ENCODE data around the gene DENND4C. TPM values are rescaled to one million over a fixed set of nuclear protein-coding genes. Genes with fewer than 3 reads are reported as not detected.
"Not testable (repeated sequence)": the region's sequence is repeated elsewhere in the genome, so short reads cannot be mapped to it uniquely, and the experiment has no call there.

Gene DENND4C
- total RNA-seq, 2 experiments from 2014 or later, result 17.4 to 18.5 TPM

DNA sequence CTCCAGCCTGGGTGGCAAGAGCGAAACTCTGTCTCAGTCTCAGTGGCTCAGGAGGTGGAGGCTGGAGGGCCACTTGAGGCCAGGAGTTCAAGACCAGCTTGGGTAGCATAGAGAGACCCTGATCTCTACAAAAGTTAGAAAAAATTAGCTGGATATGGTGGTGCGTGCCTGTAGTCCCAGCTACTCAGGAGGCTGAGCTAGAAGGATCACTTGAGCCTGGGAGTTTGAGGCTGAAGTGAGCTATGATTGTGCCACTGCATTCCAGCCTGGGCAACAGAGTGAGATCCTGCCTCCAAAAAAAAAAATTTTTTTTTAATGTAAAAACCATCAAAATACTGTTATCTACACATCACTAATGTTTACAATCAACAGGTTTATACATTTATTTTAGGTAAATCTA is 24.6 kb downstream of the DENND4C start:
- POLR2A ChIA-PET, result no interaction called here
- H3K4me3 Mint-ChIP-seq, result no peak overlapping the region
- DNase-seq (no peak), ATAC-seq (no peak)
- H3K9me3 Mint-ChIP-seq, result peaks cover 3% of the 10 kb centered on the region
- TF ChIP-seq, protein P1, sequence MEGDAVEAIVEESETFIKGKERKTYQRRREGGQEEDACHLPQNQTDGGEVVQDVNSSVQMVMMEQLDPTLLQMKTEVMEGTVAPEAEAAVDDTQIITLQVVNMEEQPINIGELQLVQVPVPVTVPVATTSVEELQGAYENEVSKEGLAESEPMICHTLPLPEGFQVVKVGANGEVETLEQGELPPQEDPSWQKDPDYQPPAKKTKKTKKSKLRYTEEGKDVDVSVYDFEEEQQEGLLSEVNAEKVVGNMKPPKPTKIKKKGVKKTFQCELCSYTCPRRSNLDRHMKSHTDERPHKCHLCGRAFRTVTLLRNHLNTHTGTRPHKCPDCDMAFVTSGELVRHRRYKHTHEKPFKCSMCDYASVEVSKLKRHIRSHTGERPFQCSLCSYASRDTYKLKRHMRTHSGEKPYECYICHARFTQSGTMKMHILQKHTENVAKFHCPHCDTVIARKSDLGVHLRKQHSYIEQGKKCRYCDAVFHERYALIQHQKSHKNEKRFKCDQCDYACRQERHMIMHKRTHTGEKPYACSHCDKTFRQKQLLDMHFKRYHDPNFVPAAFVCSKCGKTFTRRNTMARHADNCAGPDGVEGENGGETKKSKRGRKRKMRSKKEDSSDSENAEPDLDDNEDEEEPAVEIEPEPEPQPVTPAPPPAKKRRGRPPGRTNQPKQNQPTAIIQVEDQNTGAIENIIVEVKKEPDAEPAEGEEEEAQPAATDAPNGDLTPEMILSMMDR (IDR thresholded peaks at IDR 0.05), result no peak
- no peak overlapping the region for H3K27ac Mint-ChIP-seq
- CTCF ChIA-PET, result interaction anchor here (0.9 kb wide), 1 partner anchor 8 kb away, joined by 4 read pairs; no protein-coding TSS in a partner anchor
- H3K36me3 Mint-ChIP-seq (ENCODE audit: low read depth), result peaks cover 11% of the 10 kb centered on the region
- intact Hi-C loops (cut with micrococcal nuclease), result no loop called here
- H3K4me1 Mint-ChIP-seq (ENCODE audit: low read depth), result peaks cover 39% of the 10 kb centered on the region
- H3K27me3 Mint-ChIP-seq, result no peaks in the 10 kb centered on the region

DNA sequence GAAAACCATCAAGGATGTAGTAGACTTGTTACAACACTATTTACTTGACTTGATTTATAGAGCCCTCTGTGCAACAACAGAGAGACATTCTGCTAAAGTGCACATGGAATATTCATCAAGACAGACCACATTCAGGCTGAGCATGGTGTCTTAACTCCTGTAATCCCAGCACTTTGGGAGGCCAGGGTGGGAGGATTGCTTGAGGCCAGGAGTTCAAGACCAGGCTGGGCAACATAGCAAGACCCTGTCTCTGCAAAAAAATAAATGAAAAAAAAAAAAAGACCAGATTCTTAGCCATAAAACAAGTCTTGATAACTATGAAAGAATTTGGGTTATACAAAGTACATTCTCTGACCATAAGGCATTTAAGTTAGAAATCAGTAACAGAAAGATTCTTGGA is 25.3 kb downstream of the DENND4C start:
- TF ChIP-seq, protein P1 (IDR thresholded peaks at IDR 0.05), result no peak
- Mint-ChIP-seq H3K4me3 (no peak overlapping the region), H3K27ac (no peak overlapping the region), H3K27me3 (no peaks in the 10 kb centered on the region), H3K4me1 (ENCODE audit: low read depth) (peaks cover 35% of the 10 kb centered on the region), H3K36me3 (ENCODE audit: low read depth) (peaks cover 7% of the 10 kb centered on the region), H3K9me3 (peaks cover 3% of the 10 kb centered on the region)
- no peak for DNase-seq
- ATAC-seq, result no peak
- intact Hi-C loops (cut with micrococcal nuclease), result no loop called here
- ChIA-PET CTCF (interaction anchor here (0.9 kb wide), 1 partner anchor 9 kb away, joined by 4 read pairs; no protein-coding TSS in a partner anchor), POLR2A (no interaction called here)

DNA sequence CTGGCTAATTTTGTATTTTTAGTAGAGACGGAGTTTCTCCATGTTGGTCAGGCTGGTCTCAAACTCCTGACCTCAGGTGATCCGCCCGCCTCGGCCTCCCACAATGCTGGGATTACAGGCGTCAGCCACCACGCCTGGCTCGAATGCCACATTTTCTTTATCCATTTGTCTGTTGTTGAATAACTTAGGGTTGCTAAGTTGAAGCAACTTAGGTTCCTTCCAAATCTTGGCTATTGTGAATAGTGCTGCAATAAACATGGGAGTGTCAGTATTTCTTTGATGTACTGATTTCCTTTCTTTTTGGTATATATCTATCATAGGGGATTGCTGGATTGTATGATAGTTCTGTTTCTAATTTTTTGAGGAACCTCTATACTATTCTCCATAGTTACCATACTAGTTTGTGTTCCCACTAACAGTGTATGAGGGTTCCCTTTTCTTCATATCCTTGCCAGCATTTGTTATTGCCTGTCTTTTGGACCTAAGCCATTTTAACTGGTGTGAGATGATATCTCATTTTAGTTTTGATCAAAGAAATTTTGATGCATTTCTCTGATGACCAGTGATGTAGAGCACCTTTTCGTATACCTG is 29.3 kb downstream of the DENND4C start:
- ATAC-seq; CTCF ChIA-PET; H3K9me3 Mint-ChIP-seq; H3K36me3 Mint-ChIP-seq (ENCODE audit: low read depth); H3K27ac Mint-ChIP-seq; H3K4me3 Mint-ChIP-seq; DNase-seq; intact Hi-C loops (cut with micrococcal nuclease); POLR2A ChIA-PET; H3K27me3 Mint-ChIP-seq: not testable (repeated sequence)
- peaks cover 28% of the 10 kb centered on the region for H3K4me1 Mint-ChIP-seq (ENCODE audit: low read depth)

DNA sequence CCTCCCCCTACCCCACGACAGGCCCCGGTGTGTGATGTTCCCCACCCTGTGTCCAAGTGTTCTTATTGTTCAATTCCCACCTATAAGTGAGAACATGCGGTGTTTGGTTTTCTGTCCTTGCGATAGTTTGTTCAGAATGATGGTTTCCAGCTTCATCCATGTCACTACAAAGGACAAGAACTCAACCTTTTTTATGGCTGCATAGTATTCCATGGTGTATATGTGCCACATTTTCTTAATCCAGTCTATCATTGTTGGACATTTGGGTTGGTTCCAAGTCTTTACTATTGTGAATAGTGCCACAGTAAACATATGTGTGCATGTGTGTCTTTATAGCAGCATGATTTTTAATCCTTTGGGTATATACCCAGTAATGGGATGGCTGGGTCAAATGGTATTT is 35.1 kb downstream of the DENND4C start:
- intact Hi-C loops (cut with micrococcal nuclease); H3K27me3 Mint-ChIP-seq; H3K27ac Mint-ChIP-seq; H3K9me3 Mint-ChIP-seq; DNase-seq; H3K4me3 Mint-ChIP-seq; ATAC-seq; CTCF ChIA-PET; POLR2A ChIA-PET: not testable (repeated sequence)
- H3K36me3 Mint-ChIP-seq (ENCODE audit: low read depth), result peaks cover 14% of the 10 kb centered on the region
- peaks cover 65% of the 10 kb centered on the region for H3K4me1 Mint-ChIP-seq (ENCODE audit: low read depth)

DNA sequence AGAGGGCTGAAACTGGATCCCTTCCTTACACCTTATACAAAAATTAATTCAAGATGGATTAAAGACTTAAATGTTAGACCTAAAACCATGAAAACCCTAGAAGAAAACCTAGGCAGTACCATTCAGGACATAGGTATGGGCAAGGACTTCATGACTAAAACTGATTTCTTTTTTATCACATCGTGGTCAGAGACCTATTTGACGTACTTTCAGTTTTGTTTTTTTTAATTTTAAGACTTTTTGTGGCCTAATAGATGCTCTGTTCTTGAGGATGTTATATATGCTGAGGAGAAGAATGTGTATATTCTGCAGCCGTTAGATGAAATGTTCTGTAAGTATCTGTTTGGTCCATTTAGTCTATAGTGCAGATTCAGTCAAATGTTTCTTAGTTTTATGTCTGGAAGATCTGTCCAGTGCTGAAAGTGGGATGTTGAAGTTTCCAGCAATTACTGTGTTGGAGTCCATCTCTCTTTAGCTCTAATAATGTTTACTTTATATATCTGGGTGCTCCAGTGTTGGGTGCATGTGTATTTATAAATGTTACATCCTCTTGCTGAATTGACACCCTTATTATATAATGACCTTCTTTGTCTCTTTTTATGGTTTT is 36.4 kb downstream of the DENND4C start:
- CTCF ChIA-PET; DNase-seq; H3K9me3 Mint-ChIP-seq; H3K27me3 Mint-ChIP-seq; intact Hi-C loops (cut with micrococcal nuclease); POLR2A ChIA-PET; H3K27ac Mint-ChIP-seq: not testable (repeated sequence)
- Mint-ChIP-seq H3K4me3 (peak overlapping the region; percentile 2), H3K36me3 (ENCODE audit: low read depth) (peaks cover 14% of the 10 kb centered on the region), H3K4me1 (ENCODE audit: low read depth) (peaks cover 57% of the 10 kb centered on the region)
- peak; percentile 72 for ATAC-seq

DNA sequence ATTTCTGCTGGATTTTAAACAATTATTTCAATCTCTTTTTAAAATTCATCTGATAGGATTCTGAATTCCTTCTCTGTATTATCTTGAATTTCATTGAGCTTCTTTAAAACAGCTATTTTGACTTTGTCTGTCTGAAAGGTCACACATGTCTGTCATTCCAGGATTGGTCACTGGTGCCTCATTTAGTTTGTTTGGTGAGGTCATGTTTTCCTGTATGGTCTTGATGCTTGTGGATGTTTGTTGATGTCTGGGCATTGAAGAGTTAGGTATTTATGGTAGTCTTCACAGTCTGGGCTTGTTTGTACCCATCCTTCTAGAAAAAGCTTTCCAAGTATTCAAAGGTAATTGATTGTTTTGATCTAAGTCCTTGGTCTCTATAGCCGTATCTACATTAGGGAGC is 39.1 kb downstream of the DENND4C start:
- peaks cover 18% of the 10 kb centered on the region for H3K36me3 Mint-ChIP-seq (ENCODE audit: low read depth)
- TF ChIP-seq, protein P1 (IDR thresholded peaks at IDR 0.05), result no peak
- DNase-seq, result no peak
- CTCF ChIA-PET, result interaction anchor here (0.9 to 1.7 kb wide), 3 partner anchors 12 to 195 kb away, joined by 3 to 5 read pairs (median 4); no protein-coding TSS in a partner anchor
- peaks cover 2% of the 10 kb centered on the region for H3K9me3 Mint-ChIP-seq
- ATAC-seq, result no peak
- peaks cover 49% of the 10 kb centered on the region for H3K4me1 Mint-ChIP-seq (ENCODE audit: low read depth)
- intact Hi-C loops (cut with micrococcal nuclease), result no loop called here
- no peaks in the 10 kb centered on the region for H3K27me3 Mint-ChIP-seq
- H3K4me3 Mint-ChIP-seq, result no peak overlapping the region
- peak overlapping the region; percentile 75 for H3K27ac Mint-ChIP-seq
- POLR2A ChIA-PET, result interaction anchor here (0.6 to 1.8 kb wide), 4 partner anchors 18 to 87 kb away, joined by 3 to 5 read pairs (median 3); no protein-coding TSS in a partner anchor
